ENCODE results near the gene SPEG. TPM values are rescaled to one million over a fixed set of nuclear protein-coding genes. Genes with fewer than 3 reads are reported as not detected.

SPEG gene
- total and polyA plus RNA-seq, 2 of the 13 experiments (the other 11 are each of a cell fraction or from before 2014, with no cell fraction given), result 0.18 to 0.24 TPM

GRCh38 chr2:219498280-219499057 is 63.8 kb downstream of the SPEG start, which contains the start of gene GMPPA (continued):
- TF ChIP-seq ZNF784 (CRISPR knock-in tag; IDR thresholded peaks at IDR 0.05; ENCODE audit: borderline replicate concordance) (peak; percentile 63; the same call in 1 of the 2 replicates), CERS6 (CRISPR knock-in tag; IDR thresholded peaks at IDR 0.05) (no peak), PHF20 (CRISPR knock-in tag; IDR thresholded peaks at IDR 0.05) (peak; percentile 80), ZSCAN21 (CRISPR knock-in tag; IDR thresholded peaks at IDR 0.05; ENCODE audit: borderline replicate concordance) (peak; percentile 82), EZH2 (conservative IDR thresholded peaks at IDR 0.05; ENCODE audit: low read depth, low read length) (no peak), IKZF4 (CRISPR knock-in tag; IDR thresholded peaks at IDR 0.05; ENCODE audit: borderline replicate concordance, low read depth, not compliant biosample characterization) (no peak), ZNF670 (CRISPR knock-in tag; IDR thresholded peaks at IDR 0.05; ENCODE audit: borderline replicate concordance) (peak; percentile 88), NFATC3 (CRISPR knock-in tag; IDR thresholded peaks at IDR 0.05) (peak; percentile 62; the same call in 1 of the 2 replicates), SP140L (CRISPR knock-in tag; IDR thresholded peaks at IDR 0.05; ENCODE audit: borderline replicate concordance) (0 out of 2 replicates have a peak, but pooled peaks have one; percentile 14), ZBTB43 (CRISPR knock-in tag; conservative IDR thresholded peaks at IDR 0.05) (no peak), IRF9 (CRISPR knock-in tag; IDR thresholded peaks at IDR 0.05; ENCODE audit: borderline replicate concordance) (peak; percentile 2; the same call in 1 of the 2 replicates), HMGXB3 (CRISPR knock-in tag; IDR thresholded peaks at IDR 0.05; ENCODE audit: borderline replicate concordance) (0 out of 2 replicates have a peak, but pooled peaks have one; percentile 37)
- TF ChIP-seq, protein P1, sequence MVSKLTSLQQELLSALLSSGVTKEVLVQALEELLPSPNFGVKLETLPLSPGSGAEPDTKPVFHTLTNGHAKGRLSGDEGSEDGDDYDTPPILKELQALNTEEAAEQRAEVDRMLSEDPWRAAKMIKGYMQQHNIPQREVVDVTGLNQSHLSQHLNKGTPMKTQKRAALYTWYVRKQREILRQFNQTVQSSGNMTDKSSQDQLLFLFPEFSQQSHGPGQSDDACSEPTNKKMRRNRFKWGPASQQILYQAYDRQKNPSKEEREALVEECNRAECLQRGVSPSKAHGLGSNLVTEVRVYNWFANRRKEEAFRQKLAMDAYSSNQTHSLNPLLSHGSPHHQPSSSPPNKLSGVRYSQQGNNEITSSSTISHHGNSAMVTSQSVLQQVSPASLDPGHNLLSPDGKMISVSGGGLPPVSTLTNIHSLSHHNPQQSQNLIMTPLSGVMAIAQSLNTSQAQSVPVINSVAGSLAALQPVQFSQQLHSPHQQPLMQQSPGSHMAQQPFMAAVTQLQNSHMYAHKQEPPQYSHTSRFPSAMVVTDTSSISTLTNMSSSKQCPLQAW (CRISPR knock-in tag; IDR thresholded peaks at IDR 0.05), result peak; percentile 97
- TF ChIP-seq, protein P2, sequence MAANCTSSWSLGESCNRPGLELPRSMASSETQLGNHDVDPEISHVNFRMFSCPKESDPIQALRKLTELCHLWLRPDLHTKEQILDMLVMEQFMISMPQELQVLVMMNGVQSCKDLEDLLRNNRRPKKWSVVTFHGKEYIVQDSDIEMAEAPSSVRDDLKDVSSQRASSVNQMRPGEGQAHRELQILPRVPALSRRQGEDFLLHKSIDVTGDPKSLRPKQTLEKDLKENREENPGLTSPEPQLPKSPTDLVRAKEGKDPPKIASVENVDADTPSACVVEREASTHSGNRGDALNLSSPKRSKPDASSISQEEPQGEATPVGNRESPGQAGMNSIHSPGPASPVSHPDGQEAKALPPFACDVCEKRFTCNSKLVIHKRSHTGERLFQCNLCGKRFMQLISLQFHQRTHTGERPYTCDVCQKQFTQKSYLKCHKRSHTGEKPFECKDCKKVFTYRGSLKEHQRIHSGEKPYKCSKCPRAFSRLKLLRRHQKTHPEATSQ (CRISPR knock-in tag; IDR thresholded peaks at IDR 0.05; ENCODE audit: borderline replicate concordance), result peak; percentile 51; the same call in 1 of the 2 replicates
